HEK293 (cell line): ENCODE data around the gene ITPA.
"Not testable (repeated sequence)": the region's sequence is repeated elsewhere in the genome, so short reads cannot be mapped to it uniquely, and the experiment has no call there.

ENCODE experiments used
- CTCF ChIA-PET: fragments of 350-600 bp; formaldehyde crosslinking; extraction: SDS; loops from one replicate; lab custom pipeline; 2021; ENCODE audit warnings: antibody characterized with exemption; lab: Yijun Ruan, JAX
- POLR2A ChIA-PET: fragments of 300-600 bp; formaldehyde crosslinking; extraction: SDS; loops from one replicate; lab custom pipeline; 2020; ENCODE audit warnings: antibody characterized with exemption, inconsistent platforms; lab: Yijun Ruan, JAX
- H3K27ac ChIP-seq: fragments of 200-500 bp; sonication (Bioruptor generic); 2 replicates; pipeline ENCODE4 v1.5.1; 2014; ENCODE audit warnings: low read depth, low read length, control low read depth, inconsistent platforms; ENCODE audit errors: extremely low read depth
- H3K36me3 ChIP-seq, 2 experiments: fragments of 200-500 bp in 1 of 2; sonication (Bioruptor generic) in 1 of 2; 1 replicate in 1 of 2; 2 replicates in 1 of 2; pipeline ENCODE4 v1.5.1; 2014 to 2017; ENCODE audit warnings: inconsistent platforms in 2 of 2, low read length in 2 of 2; ENCODE audit not compliant: control insufficient read depth in 2 of 2, insufficient read depth in 1 of 2
- H3K4me1 ChIP-seq: fragments of 200-500 bp; sonication (Bioruptor generic); 2 replicates; pipeline ENCODE4 v1.5.1; 2014; ENCODE audit warnings: mild to moderate bottlenecking, low read length, inconsistent platforms; ENCODE audit not compliant: control insufficient read depth, insufficient read depth
- H3K4me3 ChIP-seq: 2 replicates; pipeline ENCODE4 v1.5.1; 2011; ENCODE audit warnings: low read depth, mild to moderate bottlenecking, control low read depth, low read length, moderate library complexity
- H3K9me3 ChIP-seq: fragments of 200-500 bp; sonication (Bioruptor generic); 2 replicates; pipeline ENCODE4 v1.5.1; 2014; ENCODE audit warnings: low read depth, low read length, inconsistent platforms; ENCODE audit not compliant: control insufficient read depth, insufficient read depth
- EGR2 ChIP-seq: fragments of 450-650 bp; formaldehyde crosslinking; IDR thresholded peaks from 2 replicates; pipeline ENCODE4 v1.5.1; 2016; ENCODE audit warnings: low read depth, missing biosample characterization, missing genetic modification characterization
- INSM2 ChIP-seq: fragments of 450-650 bp; formaldehyde crosslinking; IDR thresholded peaks from 2 replicates; pipeline ENCODE4 v1.5.1; 2016; ENCODE audit warnings: missing biosample characterization, missing genetic modification characterization
- ZBTB17 ChIP-seq: fragments of 450-650 bp; formaldehyde crosslinking; IDR thresholded peaks from 2 replicates; pipeline ENCODE4 v1.5.1; 2016; ENCODE audit warnings: missing biosample characterization, missing genetic modification characterization
- ZFHX2 ChIP-seq: fragments of 450-650 bp; formaldehyde crosslinking; conservative IDR thresholded peaks from 2 replicates; pipeline ENCODE4 v1.5.1; 2016; ENCODE audit warnings: missing biosample characterization, missing genetic modification characterization
- ZNF121 ChIP-seq: fragments of 450-650 bp; formaldehyde crosslinking; IDR thresholded peaks from 2 replicates; pipeline ENCODE4 v1.5.1; 2016; ENCODE audit warnings: missing biosample characterization, missing genetic modification characterization
- ZNF140 ChIP-seq: fragments of 450-650 bp; formaldehyde crosslinking; IDR thresholded peaks from 2 replicates; pipeline ENCODE4 v1.5.1; 2016; ENCODE audit warnings: missing biosample characterization, missing genetic modification characterization
- ZNF391 ChIP-seq: fragments of 450-650 bp; formaldehyde crosslinking; IDR thresholded peaks from 2 replicates; pipeline ENCODE4 v1.5.1; 2016; ENCODE audit warnings: low read depth, missing biosample characterization, missing genetic modification characterization, borderline replicate concordance
- ZNF549 ChIP-seq: fragments of 450-650 bp; IDR thresholded peaks from 2 replicates; pipeline ENCODE4 v1.5.1; 2018; ENCODE audit warnings: missing biosample characterization, missing genetic modification characterization, mild to moderate bottlenecking, inconsistent platforms, moderate library complexity
- ZNF561 ChIP-seq: fragments of 450-650 bp; IDR thresholded peaks from 2 replicates; pipeline ENCODE4 v1.5.1; 2018; ENCODE audit warnings: missing biosample characterization, missing genetic modification characterization, borderline replicate concordance

The ITPA gene

GRCh38 chr20:3182429-3182828 is 26.9 kb upstream of the ITPA start:
- ChIA-PET POLR2A (interaction anchor here (0.6 kb wide), 1 partner anchor 34 kb away, joined by 3 read pairs; no protein-coding TSS in a partner anchor), CTCF (interaction anchor here (0.6 kb wide), 1 partner anchor 377 kb away, joined by 3 read pairs; no protein-coding TSS in a partner anchor)
- not testable (repeated sequence) for H3K4me3 ChIP-seq, H3K36me3 ChIP-seq, H3K27ac ChIP-seq
- peak; percentile 90 for TF ChIP-seq ZNF121 (tag by site-specific recombination)
- TF ChIP-seq, all 188 proteins: peak for 1; not testable (repeated sequence) for 187
- not testable (repeated sequence) for H3K9me3 ChIP-seq, H3K4me1 ChIP-seq

- TF ChIP-seq ZBTB17 (tag by site-specific recombination): peak; percentile 59
- TF ChIP-seq ZNF549 (tag by site-specific recombination): no peak
- ChIA-PET CTCF (interaction anchor here (0.8 kb wide), 2 partner anchors 9 to 35 kb away, joined by 3 read pairs; no protein-coding TSS in a partner anchor), POLR2A (interaction anchor here (0.5 to 1.9 kb wide), 5 partner anchors 9 to 710 kb away, joined by 3 to 5 read pairs (median 3); partner anchors contain the start of genes FASTKD5 and UBOX5)
Observed at GRCh38 chr20:3183896-3184612, 25.2 kb upstream of the ITPA start.

GRCh38 chr20:3187861-3188260 is 21.4 kb upstream of the ITPA start:
- H3K27ac ChIP-seq: not testable (repeated sequence)
- ChIA-PET CTCF (interaction anchor here (0.6 to 1.0 kb wide), 4 partner anchors 15 to 134 kb away, joined by 3 to 4 read pairs (median 4); no protein-coding TSS in a partner anchor), POLR2A (interaction anchor here (2.1 kb wide), 1 partner anchor 22 kb away, joined by 5 read pairs; the partner anchor contains the start of gene ITPA)

More at GRCh38 chr20:3183896-3184612, 25.2 kb upstream of the ITPA start:
- peaks cover 5% of the 10 kb centered on the region for H3K4me1 ChIP-seq
- no peaks in the 10 kb centered on the region for H3K9me3 ChIP-seq
- H3K27ac ChIP-seq: peak overlapping the region; percentile 62; the same call in 1 of the 2 replicates
- peaks cover 3 to 9% of the 10 kb centered on the region in 2 experiments; a peak in 2 of 3 replicates for H3K36me3 ChIP-seq
- no peak overlapping the region for H3K4me3 ChIP-seq

GRCh38 chr20:3188823-3189413 is 20.4 kb upstream of the ITPA start:
- Histone ChIP-seq H3K27ac (no peak overlapping the region), H3K36me3 (peaks cover 20 to 52% of the 10 kb centered on the region in 2 experiments; a peak in 2 of 3 replicates), H3K4me1 (no peaks in the 10 kb centered on the region), H3K9me3 (no peaks in the 10 kb centered on the region), H3K4me3 (no peak overlapping the region)
- POLR2A ChIA-PET: interaction anchor here (0.6 to 2.1 kb wide), 3 partner anchors 21 to 128 kb away, joined by 3 to 5 read pairs (median 3); partner anchors contain the start of gene ITPA
- CTCF ChIA-PET: interaction anchor here (1.0 to 1.2 kb wide), 2 partner anchors 10 to 14 kb away, joined by 3 read pairs; no protein-coding TSS in a partner anchor
- TF ChIP-seq ZNF561 (tag by site-specific recombination) (no peak), INSM2 (tag by site-specific recombination) (no peak), ZBTB17 (tag by site-specific recombination) (peak; percentile 71), ZNF140 (tag by site-specific recombination) (no peak)

More at GRCh38 chr20:3187861-3188260, 21.4 kb upstream of the ITPA start:
- peaks cover 20 to 41% of the 10 kb centered on the region in 2 experiments; a peak in 2 of 3 replicates for H3K36me3 ChIP-seq
- not testable (repeated sequence) for H3K4me3 ChIP-seq, H3K9me3 ChIP-seq, H3K4me1 ChIP-seq

- Histone ChIP-seq H3K9me3 (no peaks in the 10 kb centered on the region), H3K36me3 (peaks cover 24 to 59% of the 10 kb centered on the region in 2 experiments), H3K27ac (no peak overlapping the region)
- CTCF ChIA-PET: no interaction called here
- peak; percentile 82 for TF ChIP-seq EGR2 (tag by site-specific recombination)
- peak; percentile 84 for TF ChIP-seq ZFHX2
- no peak for TF ChIP-seq ZNF391 (tag by site-specific recombination)
- TF ChIP-seq, all 188 proteins: peak for 2
- Histone ChIP-seq H3K4me3 (no peak overlapping the region), H3K4me1 (no peaks in the 10 kb centered on the region)
- POLR2A ChIA-PET: interaction anchor here (0.6 to 1.1 kb wide), 4 partner anchors 14 to 144 kb away, joined by 3 to 5 read pairs (median 3); no protein-coding TSS in a partner anchor
Observed at GRCh38 chr20:3189561-3190131, 19.7 kb upstream of the ITPA start.
